DOHH2 (cell line): Measurements from ENCODE around the gene UBE2N.

Experiments
- EZH2phosphoT487 ChIP-seq: fragments of 200-600 bp; sonication (generic); IDR thresholded peaks from 2 replicates; pipeline ENCODE4 v1.6.1; 2017; ENCODE audit warnings: borderline replicate concordance, mild to moderate bottlenecking, antibody characterized with exemption, low read length, moderate library complexity, mixed read lengths
- TF ChIP-seq, protein P1 (sequence below): fragments of 200-600 bp; sonication (generic); IDR thresholded peaks from one replicate; pipeline ENCODE4 v1.5.1; 2014; ENCODE audit warnings: antibody characterized with exemption, mild to moderate bottlenecking, low read depth, low read length; ENCODE audit not compliant: poor library complexity, severe bottlenecking

GRCh38 chr12:93393425-93393824 is 48.3 kb downstream of the UBE2N start:
- TF ChIP-seq, protein P1, sequence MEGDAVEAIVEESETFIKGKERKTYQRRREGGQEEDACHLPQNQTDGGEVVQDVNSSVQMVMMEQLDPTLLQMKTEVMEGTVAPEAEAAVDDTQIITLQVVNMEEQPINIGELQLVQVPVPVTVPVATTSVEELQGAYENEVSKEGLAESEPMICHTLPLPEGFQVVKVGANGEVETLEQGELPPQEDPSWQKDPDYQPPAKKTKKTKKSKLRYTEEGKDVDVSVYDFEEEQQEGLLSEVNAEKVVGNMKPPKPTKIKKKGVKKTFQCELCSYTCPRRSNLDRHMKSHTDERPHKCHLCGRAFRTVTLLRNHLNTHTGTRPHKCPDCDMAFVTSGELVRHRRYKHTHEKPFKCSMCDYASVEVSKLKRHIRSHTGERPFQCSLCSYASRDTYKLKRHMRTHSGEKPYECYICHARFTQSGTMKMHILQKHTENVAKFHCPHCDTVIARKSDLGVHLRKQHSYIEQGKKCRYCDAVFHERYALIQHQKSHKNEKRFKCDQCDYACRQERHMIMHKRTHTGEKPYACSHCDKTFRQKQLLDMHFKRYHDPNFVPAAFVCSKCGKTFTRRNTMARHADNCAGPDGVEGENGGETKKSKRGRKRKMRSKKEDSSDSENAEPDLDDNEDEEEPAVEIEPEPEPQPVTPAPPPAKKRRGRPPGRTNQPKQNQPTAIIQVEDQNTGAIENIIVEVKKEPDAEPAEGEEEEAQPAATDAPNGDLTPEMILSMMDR: no peak
- no peak for TF ChIP-seq EZH2phosphoT487
